Suprapubic skin (tissue), 4 donors: ENCODE data around the gene PLEKHG3. TPM values are rescaled to one million over a fixed set of nuclear protein-coding genes. Genes with fewer than 3 reads are reported as not detected.

ENCODE experiments used
- DNase-seq, 2 donors: peaks; one replicate each; pipeline ENCODE4 v3.0.0-alpha.2; 2019; ENCODE audit warnings: low spot score in 2 of 2
- H3K27ac ChIP-seq: fragments of 200-600 bp; sonication (generic); one replicate; pipeline ENCODE4 v1.5.1; 2019
- H3K27me3 ChIP-seq: fragments of 200-600 bp; sonication (generic); one replicate; pipeline ENCODE4 v1.5.1; 2019
- H3K36me3 ChIP-seq: fragments of 200-600 bp; sonication (generic); one replicate; pipeline ENCODE4 v1.5.1; 2019
- H3K4me1 ChIP-seq: fragments of 200-600 bp; sonication (generic); one replicate; pipeline ENCODE4 v1.5.1; 2019
- H3K4me3 ChIP-seq: fragments of 200-600 bp; sonication (generic); one replicate; pipeline ENCODE4 v1.5.1; 2019; ENCODE audit warnings: mild to moderate bottlenecking
- H3K9me3 ChIP-seq: fragments of 200-600 bp; sonication (generic); one replicate; pipeline ENCODE4 v1.5.1; 2019
- EP300 ChIP-seq: sonication (generic); formaldehyde crosslinking; IDR thresholded peaks from one replicate; pipeline ENCODE4 v1.6.1; 2017; ENCODE audit warnings: antibody characterized with exemption
- POLR2A ChIP-seq, 2 donors: fragments of 450-650 bp; IDR thresholded peaks; one replicate each; pipeline ENCODE4 v1.6.1; 2017; ENCODE audit warnings: antibody characterized with exemption in 2 of 2, mild to moderate bottlenecking in 2 of 2, moderate library complexity in 2 of 2
- POLR2AphosphoS5 ChIP-seq, 3 donors: sonication (generic); formaldehyde crosslinking; IDR thresholded peaks; one replicate each; pipeline ENCODE4 v1.6.1; 2017; ENCODE audit warnings: antibody characterized with exemption in 3 of 3
- WGBS: methylation state at CpG from one replicate; pipeline ENCODE4 v1.1.5; 2018; 5-methylcytosine and 5-hydroxymethylcytosine counted together
- total RNA-seq, 4 donors: library from RNA; depleted of rRNA; stranded (reverse); fragments of >200 nt; gene quantifications; one replicate each; pipeline ENCODE4 v1.1.0, GENCODE V29; 2016
- TF ChIP-seq, protein P1 (sequence below), 2 donors: fragments of 200-600 bp in 1 of 2; fragments of 450-650 bp in 1 of 2; sonication (generic) in 1 of 2; IDR thresholded peaks; one replicate each; pipeline ENCODE4 v1.5.1; 2016 to 2019; ENCODE audit warnings: antibody characterized with exemption in 2 of 2, mild to moderate bottlenecking in 1 of 2, moderate library complexity in 1 of 2

PLEKHG3 gene
- total RNA-seq, 4 donors from 2014 or later = 60.4 to 140 (median 96.5) TPM

DNA sequence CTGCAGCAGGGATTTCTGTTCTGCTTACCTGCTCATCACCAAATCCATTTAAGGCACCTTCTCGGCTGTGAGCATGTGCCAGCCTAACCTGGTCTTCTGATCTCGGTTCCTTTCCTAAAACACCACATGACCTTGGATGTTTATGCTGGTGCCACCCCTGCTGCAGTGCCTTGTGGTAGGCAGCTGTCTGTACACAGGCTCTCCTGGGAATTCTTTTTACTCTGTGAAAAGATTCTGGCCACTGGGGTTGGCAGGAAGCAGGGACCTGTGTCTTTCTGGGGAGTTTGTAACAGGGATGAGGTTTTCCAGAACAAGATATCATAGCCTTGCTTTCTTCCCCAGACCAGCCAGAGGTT lies 10.4 kb upstream of the PLEKHG3 start:
- no peak overlapping the region for H3K4me3 ChIP-seq
- no peak for TF ChIP-seq EP300
- TF ChIP-seq POLR2A (IDR thresholded peaks at IDR 0.05) = no peak
- peak in 1 of 2 donors; percentile 40 for DNase-seq
- H3K4me1 ChIP-seq = peaks cover 21% of the 10 kb centered on the region
- WGBS = 72% methylated on average over 2 of the region's 2 CpGs
- H3K27ac ChIP-seq = no peak overlapping the region
- no peaks in the 10 kb centered on the region for H3K36me3 ChIP-seq
- H3K27me3 ChIP-seq = no peaks in the 10 kb centered on the region
- no peaks in the 10 kb centered on the region for H3K9me3 ChIP-seq

DNA sequence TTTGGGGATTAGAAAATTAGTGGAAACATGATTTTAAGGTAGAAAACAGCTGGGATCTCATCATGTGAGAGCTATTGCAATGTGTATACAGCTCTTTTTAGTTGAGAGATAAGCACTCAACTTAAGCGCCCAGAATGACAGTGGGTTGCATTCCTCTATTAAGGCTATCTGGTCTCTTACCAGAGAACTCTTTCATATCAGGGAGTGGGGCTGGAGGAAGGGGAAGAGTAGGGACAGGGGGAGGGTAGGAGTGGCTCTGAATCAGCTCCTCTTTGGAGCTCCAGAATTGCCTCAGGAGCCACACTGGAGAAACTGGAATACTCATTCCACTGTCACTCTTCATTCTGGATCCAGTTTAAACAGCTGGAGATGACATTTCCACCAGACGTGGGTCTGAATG lies 9.2 kb upstream of the PLEKHG3 start:
- H3K27me3 ChIP-seq = no peaks in the 10 kb centered on the region

DNA sequence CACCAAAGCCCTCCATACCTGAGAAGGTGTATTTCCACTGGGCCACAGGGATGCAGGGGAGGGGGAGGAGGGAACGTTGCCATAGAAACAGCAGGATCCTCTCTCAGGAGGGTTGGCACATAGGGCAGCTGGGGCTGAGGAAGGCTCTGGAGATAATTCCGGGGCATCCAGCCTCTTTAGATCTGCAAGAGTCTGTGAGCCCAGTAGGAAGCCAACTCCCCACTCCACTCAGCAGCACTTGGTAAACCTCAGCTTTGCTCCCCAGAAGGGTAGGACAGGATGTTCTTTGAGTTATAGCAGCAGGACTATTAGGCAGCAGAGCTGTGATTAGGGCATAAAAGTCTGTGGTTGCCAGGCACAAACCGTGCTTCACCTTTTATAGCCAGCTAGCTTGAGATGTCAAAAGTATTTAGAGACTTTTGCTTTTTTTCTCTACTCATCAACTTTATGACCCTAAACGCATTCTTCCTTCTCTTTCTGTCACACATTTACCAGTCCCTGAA lies 7.8 kb upstream of the PLEKHG3 start:
- H3K9me3 ChIP-seq = no peaks in the 10 kb centered on the region
- no peaks in the 10 kb centered on the region for H3K36me3 ChIP-seq
- peaks cover 22% of the 10 kb centered on the region for H3K4me1 ChIP-seq
- no peak overlapping the region for H3K4me3 ChIP-seq
- TF ChIP-seq, protein P1, sequence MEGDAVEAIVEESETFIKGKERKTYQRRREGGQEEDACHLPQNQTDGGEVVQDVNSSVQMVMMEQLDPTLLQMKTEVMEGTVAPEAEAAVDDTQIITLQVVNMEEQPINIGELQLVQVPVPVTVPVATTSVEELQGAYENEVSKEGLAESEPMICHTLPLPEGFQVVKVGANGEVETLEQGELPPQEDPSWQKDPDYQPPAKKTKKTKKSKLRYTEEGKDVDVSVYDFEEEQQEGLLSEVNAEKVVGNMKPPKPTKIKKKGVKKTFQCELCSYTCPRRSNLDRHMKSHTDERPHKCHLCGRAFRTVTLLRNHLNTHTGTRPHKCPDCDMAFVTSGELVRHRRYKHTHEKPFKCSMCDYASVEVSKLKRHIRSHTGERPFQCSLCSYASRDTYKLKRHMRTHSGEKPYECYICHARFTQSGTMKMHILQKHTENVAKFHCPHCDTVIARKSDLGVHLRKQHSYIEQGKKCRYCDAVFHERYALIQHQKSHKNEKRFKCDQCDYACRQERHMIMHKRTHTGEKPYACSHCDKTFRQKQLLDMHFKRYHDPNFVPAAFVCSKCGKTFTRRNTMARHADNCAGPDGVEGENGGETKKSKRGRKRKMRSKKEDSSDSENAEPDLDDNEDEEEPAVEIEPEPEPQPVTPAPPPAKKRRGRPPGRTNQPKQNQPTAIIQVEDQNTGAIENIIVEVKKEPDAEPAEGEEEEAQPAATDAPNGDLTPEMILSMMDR (IDR thresholded peaks at IDR 0.05) = no peak
- no peak for TF ChIP-seq POLR2A (IDR thresholded peaks at IDR 0.05)
- no peak for TF ChIP-seq POLR2AphosphoS5 (IDR thresholded peaks at IDR 0.05)
- no peak for TF ChIP-seq EP300
- WGBS = 75% methylated on average over 4 of the region's 4 CpGs
- H3K27ac ChIP-seq = no peak overlapping the region
- peak in 1 of 2 donors; percentile 8 for DNase-seq
- no peaks in the 10 kb centered on the region for H3K27me3 ChIP-seq

More for the DNA sequence above, 9.2 kb upstream of the PLEKHG3 start:
- 89% methylated on average over 2 of the region's 2 CpGs for WGBS
- no peaks in the 10 kb centered on the region for H3K9me3 ChIP-seq
- TF ChIP-seq POLR2AphosphoS5 (IDR thresholded peaks at IDR 0.05) (no peak), POLR2A (IDR thresholded peaks at IDR 0.05) (no peak), EP300 (no peak)
- TF ChIP-seq, protein P1 (IDR thresholded peaks at IDR 0.05) = no peak
- H3K36me3 ChIP-seq = no peaks in the 10 kb centered on the region
- peaks cover 22% of the 10 kb centered on the region for H3K4me1 ChIP-seq
- H3K27ac ChIP-seq = no peak overlapping the region
- peak in 1 of 2 donors; percentile 17 for DNase-seq
- no peak overlapping the region for H3K4me3 ChIP-seq

DNA sequence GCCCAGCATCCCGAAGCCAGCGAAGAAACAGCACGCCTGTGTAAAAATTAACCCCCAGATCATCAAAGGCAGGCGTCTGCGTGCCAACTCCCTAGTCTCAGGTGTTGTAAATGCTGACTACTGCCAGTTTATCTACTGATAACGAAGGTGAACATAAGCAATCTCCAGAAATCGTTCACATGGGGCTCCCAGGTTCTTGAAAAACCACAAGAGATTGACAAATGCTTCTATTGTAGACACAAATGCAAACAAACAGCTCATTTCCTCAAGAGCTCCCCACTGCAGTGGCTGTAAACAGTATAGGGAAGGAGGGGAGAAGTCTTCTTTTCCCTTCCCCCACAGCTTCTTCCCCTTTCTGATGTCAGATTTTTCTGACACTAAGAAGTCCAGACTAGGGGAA lies 5.3 kb upstream of the PLEKHG3 start:
- no peak overlapping the region for H3K27ac ChIP-seq

DNA sequence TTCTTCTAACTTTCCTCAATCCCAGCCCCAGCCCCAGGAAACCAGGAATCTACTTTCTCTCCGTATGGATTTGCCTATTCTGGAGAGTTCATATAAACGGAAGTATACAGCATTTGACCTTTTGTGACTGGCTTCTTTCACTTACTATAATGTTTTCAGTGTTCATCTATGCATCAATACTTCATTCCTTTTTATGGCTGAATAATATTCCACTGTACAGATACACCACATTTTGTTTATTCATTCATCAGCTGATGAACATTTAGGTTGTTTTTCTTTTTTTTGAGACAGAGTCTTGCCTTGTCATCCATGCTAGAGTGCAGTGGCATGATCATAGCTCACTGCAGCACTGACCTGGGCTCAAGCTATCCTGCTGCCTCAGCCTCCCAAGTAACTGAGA lies 3.9 kb upstream of the PLEKHG3 start:
- H3K27me3 ChIP-seq = no peaks in the 10 kb centered on the region
- H3K27ac ChIP-seq = no peak overlapping the region
- H3K4me1 ChIP-seq = peaks cover 33% of the 10 kb centered on the region
- TF ChIP-seq EP300 (no peak), POLR2AphosphoS5 (IDR thresholded peaks at IDR 0.05) (no peak), POLR2A (IDR thresholded peaks at IDR 0.05) (no peak)
- TF ChIP-seq, protein P1 (IDR thresholded peaks at IDR 0.05) = no peak
- 82% methylated on average over 2 of the region's 2 CpGs for WGBS
- no peak for DNase-seq
- H3K36me3 ChIP-seq = no peaks in the 10 kb centered on the region
- H3K9me3 ChIP-seq = no peaks in the 10 kb centered on the region
- no peak overlapping the region for H3K4me3 ChIP-seq

More for the DNA sequence above, 5.3 kb upstream of the PLEKHG3 start:
- WGBS = 42% methylated on average over 7 of the region's 7 CpGs
- H3K4me3 ChIP-seq = no peak overlapping the region
- DNase-seq = no peak
- no peaks in the 10 kb centered on the region for H3K36me3 ChIP-seq
- TF ChIP-seq, protein P1 (IDR thresholded peaks at IDR 0.05) = no peak
- TF ChIP-seq EP300 (no peak), POLR2A (IDR thresholded peaks at IDR 0.05) (no peak), POLR2AphosphoS5 (IDR thresholded peaks at IDR 0.05) (no peak)
- H3K9me3 ChIP-seq = no peaks in the 10 kb centered on the region
- H3K27me3 ChIP-seq = no peaks in the 10 kb centered on the region
- peaks cover 25% of the 10 kb centered on the region for H3K4me1 ChIP-seq

DNA sequence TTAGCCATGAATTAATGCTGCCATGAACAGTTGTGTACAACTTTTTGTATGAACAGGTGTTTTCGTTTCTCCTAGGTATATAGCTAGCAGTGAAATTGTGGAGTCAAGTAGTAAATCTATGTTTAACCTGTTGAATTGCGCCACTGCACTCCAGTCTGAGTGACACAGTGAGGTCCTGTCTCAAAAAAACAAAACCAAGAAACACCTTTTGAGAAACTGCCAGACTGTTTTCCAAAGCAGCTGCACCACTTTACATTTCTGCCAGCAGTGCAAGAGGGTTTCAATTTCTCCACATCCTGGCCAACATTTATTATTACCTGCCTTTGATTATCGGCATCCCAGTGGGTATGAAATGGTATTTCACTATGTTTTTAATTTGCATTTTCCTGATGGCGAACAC lies 3.3 kb upstream of the PLEKHG3 start:
- no peak for TF ChIP-seq EP300
- TF ChIP-seq, protein P1 (IDR thresholded peaks at IDR 0.05) = no peak
- no peak for TF ChIP-seq POLR2AphosphoS5 (IDR thresholded peaks at IDR 0.05)
- no peak for TF ChIP-seq POLR2A (IDR thresholded peaks at IDR 0.05)

More for the DNA sequence above, 3.3 kb upstream of the PLEKHG3 start:
- Histone ChIP-seq H3K4me1 (peaks cover 39% of the 10 kb centered on the region), H3K4me3 (no peak overlapping the region), H3K9me3 (no peaks in the 10 kb centered on the region), H3K27ac (no peak overlapping the region), H3K36me3 (no peaks in the 10 kb centered on the region), H3K27me3 (no peaks in the 10 kb centered on the region)
- 85% methylated on average over 4 of the region's 4 CpGs for WGBS
- DNase-seq = no peak
